GM21717 (cell line): ENCODE measurements around the gene OGFOD3.
"Not testable (repeated sequence)": the region's sequence is repeated elsewhere in the genome, so short reads cannot be mapped to it uniquely, and the experiment has no call there.

Experiments
- ATAC-seq: cut with Tn5 transposase; IDR thresholded peaks from one replicate; pipeline ENCODE4 v1.9.1; 2021; ENCODE audit warnings: mild to moderate bottlenecking, moderate library complexity; ENCODE audit not compliant: unreplicated experiment

The OGFOD3 gene

GRCh38 chr17:82435103-82435502 lies 16.7 kb upstream of the OGFOD3 start:
- ATAC-seq: no peak

GRCh38 chr17:82434216-82434565 lies 15.8 kb upstream of the OGFOD3 start:
- no peak for ATAC-seq

DNA sequence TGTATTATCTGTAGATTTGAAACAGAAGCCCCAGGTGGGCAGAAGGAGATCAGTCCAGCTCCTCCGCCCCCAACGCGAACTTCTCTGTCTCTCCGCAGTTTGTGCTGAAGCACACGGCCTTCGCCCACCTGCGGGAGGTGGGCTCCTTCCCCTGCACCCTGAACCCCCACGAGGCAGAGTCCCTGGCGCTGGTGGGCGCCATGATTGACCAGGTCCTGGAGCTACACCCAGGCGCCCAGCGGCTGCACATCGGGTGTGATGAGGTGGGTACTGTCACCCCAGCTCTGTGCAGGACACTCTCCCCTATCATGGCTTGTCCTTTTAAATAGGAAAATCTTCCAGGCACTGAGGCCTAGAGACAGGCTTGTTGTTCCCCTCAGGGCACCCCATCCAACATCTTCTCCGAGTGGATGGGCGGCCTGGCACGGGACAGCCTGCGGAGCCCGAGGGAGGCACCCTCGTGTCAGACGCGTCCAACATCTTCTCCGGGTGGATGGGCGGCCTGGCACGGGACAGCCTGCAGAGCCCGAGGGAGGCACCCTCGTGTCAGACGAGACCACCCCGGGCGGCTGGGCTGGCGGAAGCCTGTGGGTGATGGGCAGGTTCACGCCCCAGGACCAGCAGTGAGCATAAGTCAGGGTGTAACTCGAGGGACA lies 15.3 kb upstream of the OGFOD3 start:
- ATAC-seq: no peak

DNA sequence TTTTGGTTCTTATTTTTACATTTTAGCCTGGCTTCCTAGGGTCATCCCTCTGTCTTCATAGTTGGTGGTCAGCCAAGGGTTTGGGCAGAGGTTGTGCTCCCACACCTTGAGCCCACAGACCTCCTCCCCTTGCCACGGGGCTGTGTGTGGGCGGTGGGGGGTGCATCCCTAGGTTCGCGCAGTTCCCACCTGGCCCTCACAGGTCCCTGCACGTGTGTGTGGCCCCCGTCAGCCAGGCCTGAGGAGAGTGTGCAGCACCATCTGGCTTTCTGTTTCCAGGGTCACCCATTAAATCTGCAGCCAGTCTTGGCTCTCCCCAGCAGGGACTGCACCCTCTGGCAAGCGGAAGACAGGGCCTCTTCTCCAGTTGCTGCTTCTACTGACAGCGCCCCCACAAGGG lies 13.6 kb upstream of the OGFOD3 start:
- ATAC-seq: no peak

GRCh38 chr17:82429824-82430223 lies 11.4 kb upstream of the OGFOD3 start:
- ATAC-seq: no peak

DNA sequence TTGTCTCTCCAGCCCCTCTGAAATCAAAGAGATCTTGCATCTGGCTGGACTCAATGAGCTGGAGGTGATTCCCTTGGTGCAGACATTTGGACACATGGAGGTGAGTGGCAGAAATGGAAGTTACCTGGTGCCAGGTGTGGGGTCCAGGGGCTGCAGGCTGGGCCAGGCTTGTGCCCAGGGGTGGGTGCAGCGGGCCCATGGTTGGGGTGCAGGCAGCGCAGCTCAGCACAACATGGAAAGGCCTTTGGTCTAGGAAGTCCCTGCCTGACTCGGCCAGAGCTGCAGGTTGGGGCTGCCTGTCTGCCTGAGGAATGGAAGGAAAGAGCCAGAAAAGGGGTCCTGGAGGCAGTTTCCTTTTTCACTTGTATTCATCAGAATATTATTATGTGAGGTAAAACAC lies 10.2 kb upstream of the OGFOD3 start:
- ATAC-seq: no peak

DNA sequence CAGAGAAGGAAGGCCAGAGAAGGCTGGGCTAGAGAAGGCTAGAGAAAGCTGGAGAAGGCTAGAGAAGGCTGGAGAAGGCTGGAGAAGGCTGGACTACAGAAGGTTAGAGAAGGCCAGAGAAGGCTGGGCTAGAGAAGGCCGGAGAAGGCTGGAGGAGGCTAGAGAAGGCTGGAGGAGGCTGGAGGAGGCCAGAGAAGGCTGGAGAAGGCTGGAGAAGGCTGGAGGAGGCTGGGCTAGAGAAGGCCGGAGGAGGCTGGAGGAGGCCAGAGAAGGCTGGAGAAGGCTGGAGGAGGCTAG lies 6.4 kb upstream of the OGFOD3 start:
- no peak for ATAC-seq

DNA sequence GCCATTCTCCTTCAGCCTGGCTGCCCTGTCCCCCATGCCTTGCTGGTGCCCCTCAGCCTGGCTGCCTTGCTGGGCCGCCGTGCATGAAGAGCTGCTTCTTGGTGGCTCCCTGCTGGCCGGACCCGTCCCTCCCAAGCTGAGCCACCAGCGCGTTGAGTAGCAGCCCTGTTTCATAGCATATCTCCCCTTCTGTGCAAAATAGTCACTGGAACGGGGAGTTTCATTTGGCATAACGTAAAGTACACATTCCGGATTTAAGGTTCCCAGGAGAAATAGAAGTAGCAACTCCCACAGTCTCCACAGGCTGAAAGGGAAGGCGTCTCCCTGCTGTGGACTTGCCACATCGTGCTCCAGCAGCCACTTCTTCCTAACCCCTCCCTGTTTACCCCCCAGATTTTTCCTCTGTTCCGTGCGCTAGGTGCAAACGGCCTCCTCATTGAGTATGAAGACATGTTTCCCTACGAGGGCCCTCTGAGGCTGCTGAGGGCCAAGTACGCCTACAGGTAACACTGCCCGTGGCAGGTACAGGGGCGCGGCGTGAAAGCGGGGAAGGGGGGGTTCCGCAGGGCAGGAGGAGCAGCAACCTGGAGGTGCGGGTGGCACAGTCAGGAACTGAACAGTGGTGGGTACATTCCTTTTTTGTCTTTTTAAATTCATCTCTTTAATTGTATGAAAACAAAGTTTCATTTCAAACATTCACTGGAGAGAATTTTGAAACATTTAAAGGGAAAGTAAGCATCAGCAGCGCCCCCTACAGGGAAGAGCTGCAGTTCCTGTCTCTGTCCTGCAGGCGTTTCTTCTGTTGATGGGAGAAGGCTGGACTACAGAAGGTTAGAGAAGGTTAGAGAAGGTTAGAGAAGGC lies 5.8 kb upstream of the OGFOD3 start:
- ATAC-seq: no peak

GRCh38 chr17:82419540-82419939 lies 1.2 kb upstream of the OGFOD3 start:
- ATAC-seq: no peak

GRCh38 chr17:82416771-82417170 lies 1.6 kb downstream of the OGFOD3 start:
- no peak for ATAC-seq

- ATAC-seq: no peak
These were observed 2.1 kb downstream of the OGFOD3 start for GRCh38 chr17:82416264-82416663.

- ATAC-seq: no peak
These were observed 2.6 kb downstream of the OGFOD3 start for GRCh38 chr17:82415786-82416185.

- ATAC-seq: no peak
These were observed 3.0 kb downstream of the OGFOD3 start for GRCh38 chr17:82415336-82415735.

DNA sequence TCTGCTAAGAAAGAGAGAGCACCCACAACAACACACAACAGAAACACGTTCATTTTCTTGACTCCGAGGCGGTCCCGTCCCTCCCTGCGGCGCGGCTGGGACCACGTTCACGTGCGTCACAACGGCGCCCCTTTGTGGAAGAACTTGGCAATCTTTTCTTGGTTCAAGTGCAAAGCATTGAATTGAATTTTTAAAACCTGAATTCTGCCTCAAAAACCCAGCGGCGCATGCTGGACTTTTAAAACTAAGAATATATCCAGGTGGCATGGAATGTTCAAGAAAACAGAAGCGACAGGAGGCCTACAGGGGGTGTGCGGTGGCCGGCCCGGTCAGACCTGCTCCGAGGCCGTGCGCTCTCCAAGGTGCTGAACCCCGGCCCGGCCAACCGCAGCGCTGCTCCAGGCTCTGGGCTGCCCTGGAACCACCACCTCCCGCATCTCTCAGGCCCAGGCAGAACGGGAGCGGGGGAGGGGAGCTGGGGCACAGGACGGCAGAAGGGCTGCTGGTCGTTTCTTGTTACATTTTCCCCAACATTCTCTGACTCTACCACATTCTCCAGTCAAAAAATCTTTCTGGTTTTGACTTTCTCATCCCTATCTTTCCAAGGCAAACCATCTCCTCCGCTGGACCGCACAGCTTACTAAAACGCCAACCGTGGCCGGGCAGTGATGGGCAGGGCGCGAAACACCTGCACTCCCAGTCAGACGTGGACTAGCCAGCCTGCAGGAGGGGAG lies 3.7 kb downstream of the OGFOD3 start:
- ATAC-seq: no peak

- ATAC-seq: no peak
These were observed 5.6 kb downstream of the OGFOD3 start for GRCh38 chr17:82412535-82413520.

DNA sequence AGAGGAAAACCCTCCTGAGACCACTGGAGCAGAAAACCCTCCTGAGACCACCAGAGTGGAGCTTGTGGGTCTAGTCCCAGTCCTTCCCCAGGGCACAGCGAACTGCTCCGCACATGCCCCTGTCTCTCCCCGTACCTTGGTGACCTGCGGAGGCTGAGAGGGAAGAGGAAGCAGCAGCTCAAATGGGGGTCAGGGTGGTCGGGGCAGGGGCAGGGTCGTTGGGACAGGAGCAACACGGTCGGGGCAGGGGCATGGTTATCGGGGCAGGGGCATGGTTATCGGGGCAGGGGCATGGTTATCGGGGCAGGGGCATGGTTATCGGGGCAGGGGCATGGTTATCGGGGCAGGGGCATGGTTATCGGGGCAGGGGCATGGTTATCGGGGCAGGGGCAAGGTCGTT lies 6.3 kb downstream of the OGFOD3 start:
- ATAC-seq: not testable (repeated sequence)

- ATAC-seq: no peak
These were observed 6.9 kb downstream of the OGFOD3 start for GRCh38 chr17:82411396-82412053.

- no peak for ATAC-seq
These were observed 8.2 kb downstream of the OGFOD3 start for GRCh38 chr17:82410014-82410716.

DNA sequence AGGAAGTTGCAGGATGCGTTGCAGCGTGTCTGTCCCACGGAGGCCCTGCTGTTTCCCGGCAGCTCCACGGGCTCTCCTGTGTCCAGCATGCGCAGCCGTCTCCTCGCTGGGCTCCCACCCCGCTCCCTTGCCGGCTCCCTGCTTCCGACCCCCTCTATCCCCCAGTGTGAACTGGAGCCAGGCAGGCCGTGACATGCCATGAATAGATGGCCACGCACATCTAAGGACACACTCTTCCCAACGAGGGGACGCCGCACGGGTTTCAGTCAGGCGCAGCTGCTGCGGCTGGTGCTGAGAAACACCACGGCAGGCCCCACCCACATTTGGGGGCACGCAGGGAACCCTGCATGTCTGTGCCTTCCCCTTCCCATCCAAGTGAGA lies 9.5 kb downstream of the OGFOD3 start:
- no peak for ATAC-seq
